ENCODE results near the gene TMC5.

- TF ChIP-seq MEF2A (IDR thresholded peaks at IDR 0.05; ENCODE audit: borderline replicate concordance, low read depth) (no peak), CTCF (IDR thresholded peaks at IDR 0.05) (no peak), EP300 (IDR thresholded peaks at IDR 0.05; ENCODE audit: borderline replicate concordance in 1 of 2, low read depth in 1 of 2, low read length in 1 of 2) (no peak), CHD2 (IDR thresholded peaks at IDR 0.05; ENCODE audit: low read length, partially characterized antibody) (no peak), POLR2AphosphoS5 (IDR thresholded peaks at IDR 0.05; ENCODE audit: low read depth, low read length) (no peak), EZH2phosphoT487 (IDR thresholded peaks at IDR 0.05; ENCODE audit: borderline replicate concordance, low read depth) (no peak), SIN3A (IDR thresholded peaks at IDR 0.05; ENCODE audit: borderline replicate concordance, low read depth, low read length) (no peak), NRF1 (IDR thresholded peaks at IDR 0.05; ENCODE audit: low read depth, low read length) (no peak), FOXJ3 (CRISPR knock-in tag; IDR thresholded peaks at IDR 0.05) (no peak), MXI1 (IDR thresholded peaks at IDR 0.05; ENCODE audit: low read depth, low read length) (no peak), MAX (IDR thresholded peaks at IDR 0.05; ENCODE audit: low read depth) (no peak), REST (IDR thresholded peaks at IDR 0.05; ENCODE audit: low read depth, low read length) (no peak)
Measured at GRCh38 chr16:19377864-19378263, 39.8 kb upstream of the TMC5 start.

All from SK-N-SH (cell line).